OCI-LY1 (cell line): ENCODE data around the gene PCF11.

Experiments used
- H2AFZ ChIP-seq: fragments of 200-600 bp; sonication (generic), shearing (Covaris generic); 2 replicates; pipeline ENCODE4 v1.6.0; 2014; ENCODE audit warnings: antibody characterized with exemption, mild to moderate bottlenecking, low read length
- H3F3A ChIP-seq: fragments of 200-600 bp; sonication (generic), shearing (Covaris generic); 2 replicates; pipeline ENCODE4 v1.6.0; 2014; ENCODE audit warnings: mild to moderate bottlenecking, antibody characterized with exemption, low read length, moderate library complexity; ENCODE audit not compliant: insufficient read depth
- H3K27ac ChIP-seq: fragments of 200-600 bp; sonication (generic); 2 replicates; pipeline ENCODE4 v1.5.1; 2014; ENCODE audit warnings: low read length, mixed run types, mild to moderate bottlenecking, low read depth; ENCODE audit not compliant: poor library complexity, severe bottlenecking
- H3K27me3 ChIP-seq: fragments of 200-600 bp; sonication (generic); 2 replicates; pipeline ENCODE4 v1.6.0; 2014; ENCODE audit warnings: antibody characterized with exemption, mild to moderate bottlenecking, low read length, moderate library complexity; ENCODE audit not compliant: insufficient read depth
- H3K36me3 ChIP-seq: fragments of 200-600 bp; sonication (generic); 2 replicates; pipeline ENCODE4 v1.6.1; 2014; ENCODE audit warnings: mild to moderate bottlenecking, antibody characterized with exemption, low read length, moderate library complexity, mixed read lengths; ENCODE audit not compliant: insufficient read depth
- H3K4me1 ChIP-seq: fragments of 200-600 bp; sonication (generic); 2 replicates; pipeline ENCODE4 v1.5.1; 2014; ENCODE audit warnings: mild to moderate bottlenecking, low read length, moderate library complexity; ENCODE audit not compliant: insufficient read depth, severe bottlenecking
- H3K4me2 ChIP-seq: fragments of 200-600 bp; sonication (generic), shearing (Covaris generic); 2 replicates; pipeline ENCODE4 v1.6.1; 2014; ENCODE audit warnings: low read length
- H3K4me3 ChIP-seq: fragments of 200-600 bp; sonication (generic); 2 replicates; pipeline ENCODE4 v1.5.1; 2014; ENCODE audit warnings: low read length, low read depth, mild to moderate bottlenecking, mixed read lengths; ENCODE audit not compliant: poor library complexity, severe bottlenecking
- H3K79me2 ChIP-seq: fragments of 200-600 bp; shearing (Covaris generic); 2 replicates; pipeline ENCODE4 v1.6.1; 2016; ENCODE audit warnings: mixed run types, low read length, mixed read lengths; ENCODE audit not compliant: insufficient read depth
- H3K9ac ChIP-seq: fragments of 200-600 bp; sonication (generic), shearing (Covaris generic); 2 replicates; pipeline ENCODE4 v1.6.1; 2014; ENCODE audit warnings: mild to moderate bottlenecking, low read length, mixed read lengths
- H3K9me2 ChIP-seq: fragments of 200-600 bp; sonication (generic), shearing (Covaris generic); 2 replicates; pipeline ENCODE4 v1.6.1; 2014; ENCODE audit warnings: low read depth, mild to moderate bottlenecking, low read length, mixed read lengths
- H3K9me3 ChIP-seq: fragments of 200-600 bp; shearing (Covaris generic); 2 replicates; pipeline ENCODE4 v1.6.1; 2014; ENCODE audit warnings: low read length, mixed read lengths
- H4K20me1 ChIP-seq: fragments of 200-600 bp; sonication (generic), shearing (Covaris generic); 2 replicates; pipeline ENCODE4 v1.6.0; 2016; ENCODE audit warnings: mild to moderate bottlenecking, low read length; ENCODE audit not compliant: insufficient read depth
- CTCF ChIP-seq: fragments of 200-600 bp; sonication (generic), shearing (Covaris generic); IDR thresholded peaks from 2 replicates; pipeline ENCODE4 v1.5.1; 2017; ENCODE audit warnings: mild to moderate bottlenecking, antibody characterized with exemption, low read length, moderate library complexity, mixed read lengths
- EZH2 ChIP-seq: fragments of 200-600 bp; sonication (generic), shearing (Covaris generic); IDR thresholded peaks from 2 replicates; pipeline ENCODE4 v1.8.0; 2017; ENCODE audit warnings: borderline replicate concordance, mixed run types, mild to moderate bottlenecking, antibody characterized with exemption, low read length, moderate library complexity, mixed read lengths

PCF11 gene

GRCh38 chr11:83170865-83171264 is 13.9 kb downstream of the PCF11 start:
- no peak overlapping the region for H2AFZ ChIP-seq
- H3K4me3 ChIP-seq = peak overlapping the region; percentile 41
- peaks cover 99% of the 10 kb centered on the region for H3K36me3 ChIP-seq
- H3F3A ChIP-seq = no peaks in the 10 kb centered on the region; the same call in 1 of the 2 replicates
- no peak for TF ChIP-seq EZH2
- no peak for TF ChIP-seq CTCF
- peaks cover 7% of the 10 kb centered on the region for H4K20me1 ChIP-seq
- peak overlapping the region; percentile 4; the same call in 1 of the 2 replicates for H3K9ac ChIP-seq
- no peaks in the 10 kb centered on the region for H3K27me3 ChIP-seq
- peaks cover 56% of the 10 kb centered on the region for H3K4me1 ChIP-seq
- H3K4me2 ChIP-seq = peak overlapping the region; percentile 60
- no peak overlapping the region for H3K27ac ChIP-seq
- H3K9me3 ChIP-seq = no peaks in the 10 kb centered on the region
- peaks cover 90% of the 10 kb centered on the region for H3K79me2 ChIP-seq
- no peaks in the 10 kb centered on the region for H3K9me2 ChIP-seq

GRCh38 chr11:83172551-83172950 is 15.6 kb downstream of the PCF11 start:
- Histone ChIP-seq H3K4me3 (no peak overlapping the region), H3K27me3 (no peaks in the 10 kb centered on the region), H3K9me2 (no peaks in the 10 kb centered on the region), H3K27ac (no peak overlapping the region), H3K9me3 (no peaks in the 10 kb centered on the region), H4K20me1 (peaks cover 11% of the 10 kb centered on the region), H3K4me1 (peaks cover 56% of the 10 kb centered on the region), H3K9ac (no peak overlapping the region), H3K79me2 (peaks cover 84% of the 10 kb centered on the region), H3K4me2 (no peak overlapping the region), H3F3A (no peaks in the 10 kb centered on the region; the same call in 1 of the 2 replicates), H2AFZ (no peak overlapping the region), H3K36me3 (peaks cover 98% of the 10 kb centered on the region)
- TF ChIP-seq EZH2 = no peak
- TF ChIP-seq CTCF = no peak

- Histone ChIP-seq H3K4me1 (peaks cover 42% of the 10 kb centered on the region), H3K9ac (no peak overlapping the region), H3K36me3 (peaks cover 98% of the 10 kb centered on the region), H3K4me2 (no peak overlapping the region), H4K20me1 (peaks cover 11% of the 10 kb centered on the region), H2AFZ (no peak overlapping the region), H3F3A (no peaks in the 10 kb centered on the region; the same call in 1 of the 2 replicates), H3K9me2 (no peaks in the 10 kb centered on the region), H3K4me3 (no peak overlapping the region), H3K9me3 (no peaks in the 10 kb centered on the region), H3K27ac (no peak overlapping the region), H3K79me2 (peaks cover 70% of the 10 kb centered on the region), H3K27me3 (no peaks in the 10 kb centered on the region)
- no peak for TF ChIP-seq EZH2
- no peak for TF ChIP-seq CTCF
Observed at GRCh38 chr11:83174008-83174407, 17.1 kb downstream of the PCF11 start.
